Gastroesophageal sphincter (tissue), 3 donors: ENCODE measurements around the gene RBM33.

ENCODE experiments used
- EP300 ChIP-seq: sonication (generic); formaldehyde crosslinking; IDR thresholded peaks from one replicate; pipeline ENCODE4 v1.6.1; 2017; ENCODE audit warnings: antibody characterized with exemption, mild to moderate bottlenecking
- POLR2A ChIP-seq, 2 donors: fragments of 450-650 bp; IDR thresholded peaks; one replicate each; pipeline ENCODE4 v1.6.1; 2017; ENCODE audit warnings: antibody characterized with exemption in 2 of 2, mild to moderate bottlenecking in 2 of 2, moderate library complexity in 1 of 2
- POLR2AphosphoS5 ChIP-seq: sonication (generic); formaldehyde crosslinking; IDR thresholded peaks from one replicate; pipeline ENCODE4 v1.6.1; 2017; ENCODE audit warnings: antibody characterized with exemption
- TF ChIP-seq, protein P1 (sequence below), 4 experiments: fragments of 200-600 bp in 2 of 4; fragments of 450-650 bp in 2 of 4; sonication (generic) in 1 of 4; IDR thresholded peaks; one replicate each; pipeline ENCODE4 v1.5.1; 2017 to 2019; ENCODE audit warnings: antibody characterized with exemption in 4 of 4, mild to moderate bottlenecking in 2 of 4, moderate library complexity in 2 of 4

DNA sequence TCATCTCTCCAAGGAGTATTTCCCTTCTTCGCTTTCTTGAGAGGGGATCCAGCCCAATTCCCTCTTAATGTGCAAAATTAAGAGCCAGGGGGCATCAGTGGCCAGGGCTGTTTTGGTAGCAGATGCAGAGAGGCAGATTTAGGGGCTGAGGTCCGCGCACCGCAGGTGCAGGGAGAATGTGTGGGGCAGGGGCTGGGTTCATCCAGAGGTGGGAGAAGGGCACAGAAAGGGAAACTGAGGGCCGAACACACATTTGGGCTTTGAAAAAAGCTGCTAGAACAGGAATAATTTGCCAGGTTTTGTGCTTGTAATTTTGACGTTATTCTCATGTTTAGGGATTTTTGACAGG lies 174.3 kb downstream of the RBM33 start:
- TF ChIP-seq, protein P1, sequence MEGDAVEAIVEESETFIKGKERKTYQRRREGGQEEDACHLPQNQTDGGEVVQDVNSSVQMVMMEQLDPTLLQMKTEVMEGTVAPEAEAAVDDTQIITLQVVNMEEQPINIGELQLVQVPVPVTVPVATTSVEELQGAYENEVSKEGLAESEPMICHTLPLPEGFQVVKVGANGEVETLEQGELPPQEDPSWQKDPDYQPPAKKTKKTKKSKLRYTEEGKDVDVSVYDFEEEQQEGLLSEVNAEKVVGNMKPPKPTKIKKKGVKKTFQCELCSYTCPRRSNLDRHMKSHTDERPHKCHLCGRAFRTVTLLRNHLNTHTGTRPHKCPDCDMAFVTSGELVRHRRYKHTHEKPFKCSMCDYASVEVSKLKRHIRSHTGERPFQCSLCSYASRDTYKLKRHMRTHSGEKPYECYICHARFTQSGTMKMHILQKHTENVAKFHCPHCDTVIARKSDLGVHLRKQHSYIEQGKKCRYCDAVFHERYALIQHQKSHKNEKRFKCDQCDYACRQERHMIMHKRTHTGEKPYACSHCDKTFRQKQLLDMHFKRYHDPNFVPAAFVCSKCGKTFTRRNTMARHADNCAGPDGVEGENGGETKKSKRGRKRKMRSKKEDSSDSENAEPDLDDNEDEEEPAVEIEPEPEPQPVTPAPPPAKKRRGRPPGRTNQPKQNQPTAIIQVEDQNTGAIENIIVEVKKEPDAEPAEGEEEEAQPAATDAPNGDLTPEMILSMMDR (IDR thresholded peaks at IDR 0.05) = no peak
- no peak for TF ChIP-seq POLR2A (IDR thresholded peaks at IDR 0.05)
- no peak for TF ChIP-seq EP300
- TF ChIP-seq POLR2AphosphoS5 = no peak
